Activated B cell treated with CpG ODN at 0.5 μM for 24 hours (primary cell): ENCODE results near the gene NUMB. TPM values are rescaled to one million over a fixed set of nuclear protein-coding genes. Genes with fewer than 3 reads are reported as not detected.
"Not testable (repeated sequence)": the region's sequence is repeated elsewhere in the genome, so short reads cannot be mapped to it uniquely, and the experiment has no call there.

ENCODE experiments used
- ATAC-seq: fragments of 200-7000 bp; cut with Tn5 transposase; one replicate; pipeline ENCODE4 v1.10.0; 2021; ENCODE audit warnings: low read depth, mild to moderate bottlenecking, moderate library complexity
- CTCF ChIA-PET: fragments of 350-600 bp; sonication (Branson Sonifier 250); formaldehyde crosslinking; loops from one replicate; lab custom pipeline; 2021; ENCODE audit warnings: antibody characterized with exemption; lab: Charles Lee
- POLR2A ChIA-PET: fragments of 350-600 bp; sonication (Branson Sonifier 250); formaldehyde crosslinking; loops from one replicate; lab custom pipeline; 2021; ENCODE audit warnings: antibody characterized with exemption; lab: Charles Lee
- DNase-seq: peaks from one replicate; pipeline ENCODE4 v3.0.0; 2022
- H3K27ac Mint-ChIP-seq: one replicate; pipeline ENCODE4 v1.8.0; 2020; ENCODE audit warnings: mixed read lengths
- H3K27me3 Mint-ChIP-seq: one replicate; pipeline ENCODE4 v1.8.0; 2021; ENCODE audit warnings: mixed read lengths
- H3K36me3 Mint-ChIP-seq: one replicate; pipeline ENCODE4 v1.8.0; 2021; ENCODE audit warnings: low read depth, mixed read lengths
- H3K4me1 Mint-ChIP-seq: one replicate; pipeline ENCODE4 v1.8.0; 2021; ENCODE audit warnings: mixed read lengths
- H3K4me3 Mint-ChIP-seq: one replicate; pipeline ENCODE4 v1.8.0; 2020; ENCODE audit warnings: mild to moderate bottlenecking, mixed read lengths
- H3K9me3 Mint-ChIP-seq: one replicate; pipeline ENCODE4 v1.8.0; 2020; ENCODE audit warnings: mixed read lengths
- CTCF ChIP-seq: fragments of 200-600 bp; IDR thresholded peaks from one replicate; pipeline ENCODE4 v1.8.0; 2022; ENCODE audit warnings: antibody characterized with exemption, mild to moderate bottlenecking
- intact Hi-C: fragments of 100-400 bp; cut with micrococcal nuclease; formaldehyde crosslinking; loops from one replicate; pipeline ENCODE4 v1.15.1; 2024
- total RNA-seq: library from RNA; stranded (reverse); gene quantifications from 2 replicates; pipeline ENCODE4 v1.2.3, GENCODE V29; 2022

Gene NUMB
- total RNA-seq, 1 donor from 2014 or later, result 71.4 TPM

- CTCF ChIA-PET, result no interaction called here
- H3K27ac Mint-ChIP-seq, result peak overlapping the region; percentile 76
- POLR2A ChIA-PET, result interaction anchor here (0.9 to 1.6 kb wide), 3 partner anchors 13 to 26 kb away, joined by 4 to 13 read pairs (median 4); no protein-coding TSS in a partner anchor
- H3K36me3 Mint-ChIP-seq, result peaks cover 9% of the 10 kb centered on the region
- no peak overlapping the region for H3K4me3 Mint-ChIP-seq
- intact Hi-C loops, result no loop called here
- no peaks in the 10 kb centered on the region for H3K27me3 Mint-ChIP-seq
- H3K9me3 Mint-ChIP-seq, result no peaks in the 10 kb centered on the region
- no peak for TF ChIP-seq CTCF
- ATAC-seq (no peak), DNase-seq (no peak)
- peaks cover 56% of the 10 kb centered on the region for H3K4me1 Mint-ChIP-seq
Observed at GRCh38 chr14:73427516-73428264, 30.7 kb downstream of the NUMB start.

- Mint-ChIP-seq H3K4me3 (no peak overlapping the region), H3K27ac (peak overlapping the region; percentile 76), H3K9me3 (no peaks in the 10 kb centered on the region), H3K27me3 (no peaks in the 10 kb centered on the region), H3K36me3 (peaks cover 15% of the 10 kb centered on the region), H3K4me1 (peaks cover 62% of the 10 kb centered on the region)
- intact Hi-C loops, result no loop called here
- no peak for TF ChIP-seq CTCF
- DNase-seq (no peak), ATAC-seq (no peak)
- POLR2A ChIA-PET, result interaction anchor here (0.9 to 1.6 kb wide), 4 partner anchors 12 to 32 kb away, joined by 3 to 13 read pairs (median 4); partner anchors contain the start of gene NUMB
- CTCF ChIA-PET, result no interaction called here
Observed at GRCh38 chr14:73426877-73427276, 31.5 kb downstream of the NUMB start.

- POLR2A ChIA-PET, result interaction anchor here (1.9 kb wide), 1 partner anchor 23 kb away, joined by 8 read pairs; no protein-coding TSS in a partner anchor
- no peak for TF ChIP-seq CTCF
- no peaks in the 10 kb centered on the region for H3K27me3 Mint-ChIP-seq
- H3K36me3 Mint-ChIP-seq, result peaks cover 31% of the 10 kb centered on the region
- intact Hi-C loops, result loop anchor here (1.0 to 2.0 kb wide), 2 partner anchors 9 to 16 kb away; no protein-coding TSS in a partner anchor
- ATAC-seq (peak; percentile 67), DNase-seq (no peak)
- no peaks in the 10 kb centered on the region for H3K9me3 Mint-ChIP-seq
- H3K27ac Mint-ChIP-seq, result peak overlapping the region; percentile 57
- H3K4me1 Mint-ChIP-seq, result peaks cover 68% of the 10 kb centered on the region
- H3K4me3 Mint-ChIP-seq, result peak overlapping the region; percentile 16
- CTCF ChIA-PET, result interaction anchor here (1.5 kb wide), 1 partner anchor 22 kb away, joined by 4 read pairs; no protein-coding TSS in a partner anchor
Observed at GRCh38 chr14:73424453-73424852, 33.9 kb downstream of the NUMB start.

GRCh38 chr14:73423092-73423491 lies 35.3 kb downstream of the NUMB start:
- H3K27ac Mint-ChIP-seq, DNase-seq, H3K4me3 Mint-ChIP-seq, H3K9me3 Mint-ChIP-seq, ATAC-seq, H3K27me3 Mint-ChIP-seq, intact Hi-C loops: not testable (repeated sequence)
- H3K4me1 Mint-ChIP-seq, result peaks cover 61% of the 10 kb centered on the region
- CTCF ChIA-PET, result interaction anchor here (1.5 kb wide), 1 partner anchor 20 kb away, joined by 4 read pairs; no protein-coding TSS in a partner anchor
- H3K36me3 Mint-ChIP-seq, result peaks cover 30% of the 10 kb centered on the region
- POLR2A ChIA-PET, result interaction anchor here (0.7 to 1.9 kb wide), 2 partner anchors 22 to 49 kb away, joined by 6 to 8 read pairs; no protein-coding TSS in a partner anchor

GRCh38 chr14:73422515-73422914 lies 35.8 kb downstream of the NUMB start:
- CTCF ChIA-PET, result no interaction called here
- peaks cover 56% of the 10 kb centered on the region for H3K4me1 Mint-ChIP-seq

More at GRCh38 chr14:73422515-73422914, 35.8 kb downstream of the NUMB start:
- intact Hi-C loops, result no loop called here
- no peaks in the 10 kb centered on the region for H3K9me3 Mint-ChIP-seq
- H3K4me3 Mint-ChIP-seq, result peak overlapping the region; percentile 29
- H3K36me3 Mint-ChIP-seq, result peaks cover 28% of the 10 kb centered on the region
- ATAC-seq (no peak), DNase-seq (no peak)
- POLR2A ChIA-PET, result interaction anchor here (0.7 kb wide), 1 partner anchor 50 kb away, joined by 6 read pairs; no protein-coding TSS in a partner anchor
- no peaks in the 10 kb centered on the region for H3K27me3 Mint-ChIP-seq
- H3K27ac Mint-ChIP-seq, result peak overlapping the region; percentile 42
- no peak for TF ChIP-seq CTCF
